GM18517 (cell line): Measurements from ENCODE around the gene PBLD.

Experiments used
- ATAC-seq: cut with Tn5 transposase; IDR thresholded peaks from one replicate; pipeline ENCODE4 v1.9.1; 2021; ENCODE audit warnings: mild to moderate bottlenecking, moderate library complexity; ENCODE audit not compliant: unreplicated experiment

PBLD gene

GRCh38 chr10:68332259-68333057 lies at the start of gene PBLD:
PBLD (minus strand) TSS chr10:68332928; CDS start chr10:68306844, 26,084 bp downstream.
- ATAC-seq = no peak

GRCh38 chr10:68371604-68372003 lies 38.9 kb upstream of the PBLD start:
- ATAC-seq = no peak

- no peak for ATAC-seq
Measured at GRCh38 chr10:68367121-68367520, 34.4 kb upstream of the PBLD start.

- ATAC-seq = no peak
Measured at GRCh38 chr10:68366600-68366999, 33.9 kb upstream of the PBLD start.

- no peak for ATAC-seq
Measured at GRCh38 chr10:68365611-68366010, 32.9 kb upstream of the PBLD start.

- no peak for ATAC-seq
Measured at GRCh38 chr10:68364101-68364886, 31.6 kb upstream of the PBLD start.

GRCh38 chr10:68362590-68362989 lies 29.9 kb upstream of the PBLD start:
- ATAC-seq = no peak

- ATAC-seq = no peak
Measured at GRCh38 chr10:68359189-68359588, 26.5 kb upstream of the PBLD start.

- no peak for ATAC-seq
Measured at GRCh38 chr10:68353537-68353936, 20.8 kb upstream of the PBLD start.

GRCh38 chr10:68348265-68348741 lies 15.6 kb upstream of the PBLD start:
- ATAC-seq = no peak

- ATAC-seq = no peak
Measured at GRCh38 chr10:68346774-68347173, 14.0 kb upstream of the PBLD start.

GRCh38 chr10:68345621-68346020 lies 12.9 kb upstream of the PBLD start:
- ATAC-seq = no peak

GRCh38 chr10:68342909-68343516 lies 10.3 kb upstream of the PBLD start:
- no peak for ATAC-seq

- no peak for ATAC-seq
Measured at GRCh38 chr10:68340358-68341080, 7.8 kb upstream of the PBLD start.

- ATAC-seq = no peak
Measured at GRCh38 chr10:68336754-68337351, 4.1 kb upstream of the PBLD start.

- no peak for ATAC-seq
Measured at GRCh38 chr10:68334672-68335467, 2.1 kb upstream of the PBLD start.

- no peak for ATAC-seq
Measured at GRCh38 chr10:68333440-68334431, 1.0 kb upstream of the PBLD start.

- ATAC-seq = no peak
Measured at GRCh38 chr10:68333058-68333395, 299 bp upstream of the PBLD start.
